Heart left ventricle (tissue), 16 donors: ENCODE measurements around the gene TSNAXIP1. TPM values are rescaled to one million over a fixed set of nuclear protein-coding genes. Genes with fewer than 3 reads are reported as not detected.

Source experiments
- ATAC-seq, 4 donors: fragments of 200-7000 bp; cut with Tn5 transposase; one replicate each; pipeline ENCODE4 v1.9.1; 2020 to 2022; ENCODE audit warnings: moderate library complexity in 4 of 4, mild to moderate bottlenecking in 3 of 4, moderate number of reproducible peaks in 1 of 4
- DNase-seq, 5 donors: peaks; one replicate each; pipeline ENCODE4 v3.0.0-alpha.2; 2020
- H3K27ac ChIP-seq, 12 donors: fragments of 200-600 bp; sonication (generic) in 4 of 12; one replicate each; pipeline versions ENCODE4 v1.5.0 to v1.8.0; 2016 to 2022; ENCODE audit warnings: mild to moderate bottlenecking in 2 of 12
- H3K27me3 ChIP-seq, 9 donors: fragments of 200-600 bp; sonication (generic) in 2 of 9; one replicate each; pipeline versions ENCODE4 v1.5.1 to v1.8.0; 2016 to 2022; ENCODE audit warnings: mild to moderate bottlenecking in 3 of 9
- H3K36me3 ChIP-seq, 9 donors: fragments of 200-600 bp; sonication (generic) in 2 of 9; one replicate each; pipeline versions ENCODE4 v1.5.0 to v1.8.0; 2018 to 2022; ENCODE audit warnings: mild to moderate bottlenecking in 2 of 9
- H3K4me1 ChIP-seq, 12 donors: fragments of 200-600 bp; sonication (generic) in 4 of 12; one replicate each; pipeline versions ENCODE4 v1.5.0 to v1.8.0; 2016 to 2022; ENCODE audit warnings: mild to moderate bottlenecking in 3 of 12
- H3K4me3 ChIP-seq, 12 donors: fragments of 200-600 bp; sonication (generic) in 4 of 12; one replicate each; pipeline versions ENCODE4 v1.5.0 to v1.8.0; 2017 to 2022; ENCODE audit warnings: mild to moderate bottlenecking in 9 of 12, moderate library complexity in 4 of 12
- H3K9me3 ChIP-seq, 12 donors: fragments of 200-600 bp; sonication (generic) in 4 of 12; one replicate each; pipeline versions ENCODE4 v1.5.0 to v1.8.0; 2016 to 2022; ENCODE audit warnings: mild to moderate bottlenecking in 1 of 12
- POLR2A ChIP-seq, 2 donors: fragments of 450-650 bp; IDR thresholded peaks; one replicate each; pipeline ENCODE4 v1.6.1; 2017; ENCODE audit warnings: antibody characterized with exemption in 2 of 2, mild to moderate bottlenecking in 2 of 2, moderate library complexity in 2 of 2
- WGBS, 4 donors: extraction: QIAGEN DNeasy Blood & Tissue Kit in 2 of 4; methylation state at CpG; one replicate each; pipeline versions ENCODE4 v1.1.5 to v1.1.7; 2013 to 2018; 5-methylcytosine and 5-hydroxymethylcytosine counted together
- intact Hi-C, 10 donors: fragments of 100-400 bp; cut with DNase I; formaldehyde crosslinking; loops; one replicate each; pipeline versions ENCODE4 v1.11.1 to v1.14.2; 2022
- polyA plus RNA-seq, 2 donors: library from polyadenylated mRNA; stranded (reverse); fragments of 200-250 nt; gene quantifications; one replicate each; pipeline ENCODE4 v1.2.3, GENCODE V29; 2013
- total RNA-seq, 9 donors: library from RNA; depleted of rRNA in 2 of 9; stranded (reverse); fragments of >200 nt in 2 of 9; fragmentation: NEBNext Ultra II Directional in 3 of 9; extraction: Animal tissue kit (Norgen Biotek cat#: 25700) in 3 of 9; gene quantifications; one replicate each; pipeline versions ENCODE4 v1.1.0 to v1.2.4, GENCODE V29; 2016 to 2023
- TF ChIP-seq, protein P1 (sequence below), 12 donors: fragments of 200-600 bp; sonication (generic) in 4 of 12; IDR thresholded peaks; one replicate each; pipeline versions ENCODE4 v1.5.0 to v1.8.0; 2018 to 2022; ENCODE audit warnings: antibody characterized with exemption in 12 of 12, mild to moderate bottlenecking in 5 of 12
- donor health status: ischemic (EF 13 %, LVEDD 7.1; RV severe dilation, severe dysfunction).
- donor health status: healthy with polysubstance abuse.
- donor health status: DM: no; HTN: yes; CAD: no.
- donor health status: DM: no; HTN: no; CAD: no.
- donor health status: ischemic (EF 25% LVEDD 6.9; RV normal size, moderate dysfunction).
- donor health status: ischemic (EF 25% LVEDD 5.7; RV mildly dilated, moderate dysfunction).
- donor health status: healthy.
- donor health status: DM: yes; HTN: yes; CAD: no.
- donor health status: ischemic (EF 35%, LVEDD 5.7; RV mildly dilated, moderate dysfunction).
- donor health status: nonischemic (EF 11% LVEDD 7.7; RV severe dilation, severe dysfunction).
- donor health status: DM: yes; HTN: yes; CAD: no.
- donor health status: PGD.
- donor health status: ischemic (EF 29% LVEDD 5.4; RV normal size, mild dysfunction).
- donor health status: nonischemic (EF 23%, LVEDD 6.1; RV moderate dilation, normal function).

The TSNAXIP1 gene
- total and polyA plus RNA-seq, 11 donors: 0.16 to 0.93 (median 0.57) TPM; not detected in 1

DNA sequence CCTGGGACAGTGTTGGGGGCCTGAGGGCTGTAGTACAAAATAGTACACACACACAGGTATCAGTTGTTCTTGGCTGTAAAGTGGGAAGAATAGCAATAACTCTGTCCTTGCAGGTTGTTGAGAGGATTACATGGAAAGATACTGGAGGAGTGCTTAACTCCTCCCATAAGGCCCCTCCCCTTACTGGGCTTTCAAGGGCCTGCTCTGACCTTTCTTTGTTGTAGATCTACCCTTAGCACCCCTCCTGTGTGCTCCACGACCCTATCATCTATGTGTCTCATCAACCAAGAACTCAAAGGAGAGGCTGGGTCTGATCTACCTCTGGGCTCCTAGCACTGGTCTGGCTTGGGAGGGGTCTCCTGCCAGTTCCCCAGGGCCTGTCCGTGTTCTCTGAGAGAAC is 57.9 kb downstream of the TSNAXIP1 start:
- no peak for DNase-seq
- no peak for TF ChIP-seq POLR2A (IDR thresholded peaks at IDR 0.05)
- TF ChIP-seq, protein P1, sequence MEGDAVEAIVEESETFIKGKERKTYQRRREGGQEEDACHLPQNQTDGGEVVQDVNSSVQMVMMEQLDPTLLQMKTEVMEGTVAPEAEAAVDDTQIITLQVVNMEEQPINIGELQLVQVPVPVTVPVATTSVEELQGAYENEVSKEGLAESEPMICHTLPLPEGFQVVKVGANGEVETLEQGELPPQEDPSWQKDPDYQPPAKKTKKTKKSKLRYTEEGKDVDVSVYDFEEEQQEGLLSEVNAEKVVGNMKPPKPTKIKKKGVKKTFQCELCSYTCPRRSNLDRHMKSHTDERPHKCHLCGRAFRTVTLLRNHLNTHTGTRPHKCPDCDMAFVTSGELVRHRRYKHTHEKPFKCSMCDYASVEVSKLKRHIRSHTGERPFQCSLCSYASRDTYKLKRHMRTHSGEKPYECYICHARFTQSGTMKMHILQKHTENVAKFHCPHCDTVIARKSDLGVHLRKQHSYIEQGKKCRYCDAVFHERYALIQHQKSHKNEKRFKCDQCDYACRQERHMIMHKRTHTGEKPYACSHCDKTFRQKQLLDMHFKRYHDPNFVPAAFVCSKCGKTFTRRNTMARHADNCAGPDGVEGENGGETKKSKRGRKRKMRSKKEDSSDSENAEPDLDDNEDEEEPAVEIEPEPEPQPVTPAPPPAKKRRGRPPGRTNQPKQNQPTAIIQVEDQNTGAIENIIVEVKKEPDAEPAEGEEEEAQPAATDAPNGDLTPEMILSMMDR (IDR thresholded peaks at IDR 0.05): no peak
- Histone ChIP-seq H3K27me3 (no peaks in the 10 kb centered on the region), H3K9me3 (no peaks in the 10 kb centered on the region), H3K27ac (peak overlapping the region in 6 of 12 donors; percentile 83 to 94 (median 86)), H3K4me3 (no peak overlapping the region), H3K4me1 (peaks cover 6 to 54% (median 45%) of the 10 kb centered on the region in 12 donors), H3K36me3 (peaks cover 0 to 68% (median 47%) of the 10 kb centered on the region in 9 donors)
- ATAC-seq: no peak
- intact Hi-C loops: loop anchor here in 1 of 10 donors (10.0 kb wide), 1 partner anchor 340 kb away; the partner anchor contains the start of gene RIPOR1
- 77 to 88% (median 85%) methylated on average over 2 of the region's 2 CpGs for WGBS, 4 donors

DNA sequence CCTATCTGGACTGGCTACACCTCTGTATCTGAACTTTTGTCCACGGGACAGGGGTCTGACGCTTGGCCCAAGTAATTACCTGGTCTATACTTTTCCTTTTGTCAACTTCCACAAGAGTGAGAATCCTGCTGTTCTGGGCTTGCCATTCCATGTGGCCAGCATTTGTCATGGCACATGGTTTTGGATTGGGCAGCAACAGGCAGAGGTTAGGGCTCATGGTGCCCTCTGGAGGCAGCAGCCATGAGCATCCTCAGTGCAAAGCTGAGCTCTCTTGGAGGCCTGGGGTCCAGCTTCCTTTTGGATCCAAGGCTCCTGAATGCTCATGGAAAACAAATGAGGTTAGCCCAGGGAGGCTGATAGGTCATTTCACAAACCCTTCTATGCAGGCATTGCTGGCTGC is 58.6 kb downstream of the TSNAXIP1 start:
- ATAC-seq (no peak), DNase-seq (no peak)
- Histone ChIP-seq H3K36me3 (peaks cover 0 to 73% (median 54%) of the 10 kb centered on the region in 9 donors), H3K9me3 (no peaks in the 10 kb centered on the region), H3K27ac (peak overlapping the region in 2 of 12 donors; percentile 87 to 93), H3K27me3 (no peaks in the 10 kb centered on the region), H3K4me3 (no peak overlapping the region), H3K4me1 (peaks cover 6 to 52% (median 43%) of the 10 kb centered on the region in 12 donors)
- intact Hi-C loops: loop anchor here in 2 of 10 donors (1.0 to 10.0 kb wide), 2 partner anchors 49 to 341 kb away; partner anchors contain the start of gene RIPOR1 (in 1 of the 2)
- no peak for TF ChIP-seq POLR2A (IDR thresholded peaks at IDR 0.05)
- TF ChIP-seq, protein P1 (IDR thresholded peaks at IDR 0.05): peak in 10 of 12 donors; percentile 19 to 51 (median 30)
- WGBS, 4 donors: 93 to 100% (median 96%) methylated on average over 2 of the region's 2 CpGs

DNA sequence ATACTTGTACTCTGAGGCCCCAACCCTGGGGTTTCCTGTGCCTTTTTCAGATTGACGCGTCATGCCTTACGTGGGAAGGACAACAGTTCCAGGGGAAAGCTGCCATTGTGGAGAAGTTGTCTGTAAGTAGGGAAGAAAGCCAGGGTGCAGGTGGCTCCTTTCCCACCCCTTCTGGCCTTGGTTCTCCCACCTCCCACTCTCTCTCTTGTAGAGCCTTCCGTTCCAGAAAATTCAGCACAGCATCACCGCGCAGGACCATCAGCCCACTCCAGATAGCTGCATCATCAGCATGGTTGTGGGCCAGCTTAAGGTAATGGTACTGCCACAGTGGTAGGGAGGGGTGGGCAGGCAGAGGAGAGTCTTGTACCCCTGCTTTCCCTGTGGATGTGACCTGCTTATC is 61.6 kb downstream of the TSNAXIP1 start:
- intact Hi-C loops: loop anchor here in 1 of 10 donors (10.0 kb wide), 1 partner anchor 343 kb away; the partner anchor contains the start of gene RIPOR1
- Histone ChIP-seq H3K4me1 (peaks cover 0 to 30% (median 23%) of the 10 kb centered on the region in 12 donors), H3K9me3 (no peaks in the 10 kb centered on the region), H3K36me3 (peaks cover 0 to 73% (median 65%) of the 10 kb centered on the region in 9 donors), H3K27me3 (no peaks in the 10 kb centered on the region), H3K4me3 (no peak overlapping the region), H3K27ac (no peak overlapping the region)
- 87 to 98% (median 95%) methylated on average over 6 of the region's 6 CpGs for WGBS, 4 donors
- TF ChIP-seq, protein P1 (IDR thresholded peaks at IDR 0.05): no peak
- TF ChIP-seq POLR2A (IDR thresholded peaks at IDR 0.05): no peak
- DNase-seq: no peak
- ATAC-seq: no peak

DNA sequence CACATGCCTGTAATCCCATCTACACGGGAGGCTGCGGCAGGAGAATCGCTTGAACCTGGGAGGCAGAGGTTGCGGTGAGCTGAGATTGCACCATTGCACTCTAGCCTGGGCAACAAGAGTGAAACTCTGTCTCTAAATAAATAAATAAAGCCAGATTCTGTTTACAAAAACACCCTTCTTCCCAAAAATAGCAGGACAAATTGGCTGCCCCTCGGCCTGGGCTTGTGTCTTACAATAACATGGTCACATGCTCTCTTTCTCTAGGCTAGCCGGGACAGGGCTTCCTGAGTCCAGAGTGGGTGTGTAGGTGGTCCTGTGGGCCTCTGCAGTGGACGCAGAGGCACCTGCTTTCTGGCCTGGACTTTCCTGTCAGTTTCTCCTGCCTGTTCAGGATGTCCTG is 63.0 kb downstream of the TSNAXIP1 start:
- WGBS, 4 donors: 73 to 84% (median 80%) methylated on average over 7 of the region's 7 CpGs
- Histone ChIP-seq H3K27me3 (no peaks in the 10 kb centered on the region), H3K9me3 (no peaks in the 10 kb centered on the region), H3K27ac (no peak overlapping the region), H3K36me3 (peaks cover 0 to 73% (median 65%) of the 10 kb centered on the region in 9 donors), H3K4me3 (no peak overlapping the region), H3K4me1 (peaks cover 6 to 28% (median 21%) of the 10 kb centered on the region in 12 donors)
- TF ChIP-seq POLR2A (IDR thresholded peaks at IDR 0.05): no peak
- TF ChIP-seq, protein P1 (IDR thresholded peaks at IDR 0.05): no peak
- DNase-seq (no peak), ATAC-seq (no peak)
- intact Hi-C loops: loop anchor here in 3 of 10 donors (5.0 to 10.0 kb wide), 2 partner anchors 37 to 345 kb away; partner anchors contain the start of gene RIPOR1 (in 1 of the 3)
